HG03025 (cell line): ENCODE results near the gene MAZ.
A peak's percentile ranks its signal among the peaks of the same experiment; 100 is the strongest.
"Not testable (repeated sequence)": the region's sequence is repeated elsewhere in the genome, so short reads cannot be mapped to it uniquely, and the experiment has no call there.

Experiments used
- ATAC-seq: cut with Tn5 transposase; IDR thresholded peaks from one replicate; pipeline ENCODE4 v1.9.1; 2021; ENCODE audit warnings: mild to moderate bottlenecking, moderate library complexity; ENCODE audit not compliant: unreplicated experiment, low FRiP score

Gene MAZ

DNA sequence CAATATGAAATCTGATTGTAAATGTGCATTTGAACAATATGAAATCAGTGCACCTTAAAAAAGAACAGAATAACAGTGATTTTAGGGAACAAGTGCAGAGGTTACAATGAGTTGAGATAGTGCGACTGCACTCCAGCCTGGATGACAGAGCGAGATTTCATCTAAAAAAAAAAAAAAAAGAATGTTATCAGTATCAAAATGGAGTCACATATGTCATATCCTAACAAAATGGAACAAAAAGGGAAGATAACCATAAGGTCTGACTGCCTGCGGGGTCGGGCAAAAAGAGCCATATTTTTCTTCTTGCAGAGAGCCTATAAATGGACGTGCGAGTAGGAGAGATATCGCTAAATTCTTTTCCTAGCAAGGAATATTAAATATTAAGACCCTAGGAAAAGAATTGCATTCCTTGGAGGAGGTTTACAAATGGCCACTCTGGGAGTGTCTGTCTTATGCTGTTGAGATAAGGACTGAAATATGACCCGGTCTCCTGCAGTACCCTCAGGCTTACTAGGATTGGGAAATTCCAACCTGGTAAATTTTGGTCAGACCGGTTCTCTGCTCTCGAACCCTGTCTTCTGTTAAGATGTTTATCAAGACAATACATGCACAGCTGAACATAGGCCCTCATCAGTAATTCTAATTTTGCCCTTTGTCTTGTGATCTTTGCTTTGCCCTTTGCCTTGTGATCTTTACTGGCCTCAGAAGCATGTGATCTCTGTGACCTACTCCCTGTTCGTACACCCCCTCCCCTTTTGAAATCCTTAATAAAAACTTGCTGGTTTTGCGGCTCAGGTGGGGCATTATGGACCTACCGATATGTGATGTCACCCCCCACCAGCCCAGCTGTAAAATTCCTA, 23.0 kb upstream of the MAZ start:
- ATAC-seq = not testable (repeated sequence)

DNA sequence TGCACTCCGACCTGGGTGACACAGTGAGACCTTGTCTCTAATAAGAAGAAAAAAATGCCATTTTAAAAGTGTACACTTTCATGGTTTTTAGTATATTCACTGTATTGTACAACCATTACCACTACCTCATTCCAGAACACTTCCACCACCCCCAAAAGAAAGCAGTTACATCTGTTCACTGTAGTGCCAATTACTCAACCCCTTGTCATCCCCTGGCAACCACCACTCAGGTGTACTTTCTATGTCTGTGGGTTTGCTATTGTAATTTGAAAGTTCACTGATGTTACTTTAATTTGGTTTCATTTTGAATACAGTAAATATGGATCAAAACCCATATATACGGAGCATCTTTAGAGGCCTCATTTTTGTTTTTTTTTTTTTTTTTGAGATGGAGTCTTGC, 22.2 kb upstream of the MAZ start:
- no peak for ATAC-seq

DNA sequence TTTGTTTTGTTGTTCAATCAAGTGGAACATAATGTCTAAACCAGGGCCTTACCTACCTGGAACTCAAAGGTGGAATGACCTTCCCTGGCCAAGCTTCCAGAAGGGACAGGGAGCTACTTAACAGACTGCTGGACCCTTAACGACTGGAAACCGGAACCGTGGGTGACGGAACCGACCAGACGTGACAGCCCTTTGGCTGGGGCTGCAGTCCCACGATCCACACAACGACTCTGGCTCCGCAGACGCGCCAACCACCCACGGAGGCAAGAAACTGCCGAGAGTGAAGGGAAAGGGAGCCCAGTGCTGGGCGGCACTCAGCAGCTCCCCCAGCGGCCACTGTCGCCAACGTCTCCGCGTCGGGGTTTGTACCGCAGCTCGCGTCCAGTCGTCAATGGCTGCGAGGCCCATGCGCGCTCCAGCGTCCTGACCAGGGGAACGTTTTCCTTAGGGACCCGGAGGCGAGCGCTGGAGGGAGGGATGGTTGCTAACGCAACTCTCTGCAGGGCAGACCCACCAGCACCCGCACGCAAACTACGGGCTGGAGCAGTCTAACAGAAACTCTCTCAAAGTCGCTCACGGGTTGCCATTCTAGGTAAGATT, 21.3 kb upstream of the MAZ start:
- no peak for ATAC-seq

DNA sequence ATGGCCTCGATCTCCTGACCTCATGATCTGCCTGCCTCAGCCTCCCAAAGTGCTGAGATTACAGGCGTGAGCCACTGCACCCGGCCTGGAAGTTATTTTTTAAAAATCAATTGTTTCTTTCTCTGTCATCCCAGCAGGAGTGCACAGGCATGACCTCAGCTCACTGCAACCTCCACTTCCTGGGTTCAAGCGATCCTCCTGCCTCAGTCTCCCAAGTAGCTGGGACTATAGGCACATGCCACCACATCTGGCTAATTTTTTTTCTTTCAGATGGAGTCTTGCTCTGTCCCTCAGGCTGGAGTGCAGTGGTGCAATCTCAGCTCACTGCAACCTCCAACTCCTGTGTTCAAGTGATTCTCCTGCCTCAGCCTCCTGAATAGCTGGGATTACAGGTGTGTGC, 19.2 kb upstream of the MAZ start:
- not testable (repeated sequence) for ATAC-seq

DNA sequence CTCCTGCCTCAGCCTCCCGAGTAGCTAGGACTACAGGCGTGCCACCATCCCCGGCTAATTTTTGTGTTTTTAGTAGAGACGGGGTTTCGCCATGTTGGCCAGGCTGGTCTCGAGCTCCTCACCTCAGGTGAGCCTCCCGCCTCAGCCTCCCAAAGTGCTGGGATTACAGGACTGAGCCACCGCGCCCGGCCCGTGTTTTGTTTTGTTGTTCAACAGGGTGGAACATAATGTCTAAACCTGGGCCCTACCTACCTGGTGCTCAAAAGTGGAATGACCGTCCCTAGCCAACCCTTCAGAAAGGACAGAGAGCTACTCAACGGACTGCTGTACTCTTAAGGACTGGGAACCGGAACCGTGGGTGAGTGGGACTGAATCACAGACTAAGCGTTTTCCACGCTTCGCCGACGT, 16.6 kb upstream of the MAZ start:
- ATAC-seq = no peak

DNA sequence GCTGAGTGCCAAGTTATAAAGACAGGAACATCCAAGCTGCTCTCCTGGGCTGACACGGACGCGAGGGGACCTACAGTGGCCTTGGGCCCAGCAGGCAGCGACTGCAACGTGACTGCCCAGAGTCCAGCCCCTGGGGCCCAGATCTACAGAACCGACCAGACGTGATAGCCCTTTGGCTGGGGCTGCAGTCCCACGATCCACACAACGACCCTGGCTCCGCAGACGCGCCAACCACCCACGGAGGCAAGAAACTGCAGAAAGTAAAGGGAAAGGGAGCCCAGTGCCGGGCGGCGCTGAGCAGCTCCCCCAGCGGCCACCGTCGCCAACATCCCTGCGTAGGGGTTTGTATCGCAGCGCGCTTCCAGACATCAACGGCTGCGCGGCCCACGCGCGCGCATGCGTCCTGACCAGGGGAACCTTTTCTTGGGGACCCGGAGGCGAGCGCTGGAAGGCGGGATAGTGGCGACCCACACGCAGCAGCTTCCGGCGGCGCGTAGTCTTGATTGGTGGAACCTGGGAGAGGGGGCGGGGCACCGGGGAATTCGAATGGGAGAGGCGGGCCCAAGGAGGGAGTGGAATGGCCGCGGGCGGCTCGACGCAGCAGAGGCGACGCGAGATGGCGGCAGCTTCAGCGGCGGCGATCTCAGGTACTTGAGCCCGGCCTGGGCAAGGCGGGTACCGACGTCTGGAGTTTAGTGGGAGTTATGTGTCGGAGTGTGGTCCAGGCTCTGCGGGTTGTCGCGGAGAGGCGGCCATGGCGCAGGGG, 16.0 kb upstream of the MAZ start, which contains the start of gene KIF22:
KIF22 (plus strand) TSS at position 569 of the 766 bp plus-strand sequence; CDS start at position 578, 9 bp downstream.
- peak; percentile 96 for ATAC-seq

DNA sequence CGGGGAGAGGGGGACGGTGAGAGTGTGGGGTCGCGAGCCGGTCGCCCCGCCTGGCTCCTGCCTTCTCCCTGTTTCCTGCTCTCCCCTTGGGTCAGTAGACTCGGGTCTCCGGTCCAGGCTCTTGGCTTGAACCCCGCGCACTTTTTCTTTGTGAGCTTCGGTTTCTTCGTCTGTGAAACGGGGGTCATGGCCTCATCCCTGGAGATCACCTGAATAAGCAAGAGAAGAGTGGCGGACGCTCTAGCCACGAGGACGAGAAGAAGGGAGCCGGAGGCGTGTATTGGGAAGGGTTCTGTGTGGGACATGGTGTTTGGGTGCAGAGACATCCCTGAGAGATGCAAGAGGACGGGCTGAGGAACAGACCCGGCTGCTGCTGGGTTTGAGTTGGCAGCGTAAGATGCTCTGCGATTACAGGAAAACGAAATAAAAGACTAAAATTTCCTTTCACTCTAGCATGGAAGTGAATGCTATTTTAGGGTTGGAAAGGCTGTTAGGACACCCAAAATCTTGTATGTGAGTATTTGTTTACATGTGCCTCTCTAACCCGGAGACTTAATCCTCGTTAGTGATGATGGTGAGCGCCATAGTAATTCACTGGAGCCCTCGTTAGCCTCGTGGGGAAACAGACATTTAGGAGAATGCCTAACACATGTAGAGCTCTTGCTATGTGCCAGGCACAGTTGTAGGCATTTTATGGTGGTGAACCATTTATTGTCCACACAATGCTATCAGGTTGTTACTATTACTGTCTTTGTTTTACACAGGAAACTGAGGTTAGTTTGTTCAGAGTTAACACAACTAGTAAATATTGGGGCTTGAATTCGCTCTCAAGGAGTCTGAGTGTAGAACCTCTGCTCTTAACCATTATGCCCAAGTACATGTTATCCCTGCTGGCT, 15.1 kb upstream of the MAZ start:
- no peak for ATAC-seq

DNA sequence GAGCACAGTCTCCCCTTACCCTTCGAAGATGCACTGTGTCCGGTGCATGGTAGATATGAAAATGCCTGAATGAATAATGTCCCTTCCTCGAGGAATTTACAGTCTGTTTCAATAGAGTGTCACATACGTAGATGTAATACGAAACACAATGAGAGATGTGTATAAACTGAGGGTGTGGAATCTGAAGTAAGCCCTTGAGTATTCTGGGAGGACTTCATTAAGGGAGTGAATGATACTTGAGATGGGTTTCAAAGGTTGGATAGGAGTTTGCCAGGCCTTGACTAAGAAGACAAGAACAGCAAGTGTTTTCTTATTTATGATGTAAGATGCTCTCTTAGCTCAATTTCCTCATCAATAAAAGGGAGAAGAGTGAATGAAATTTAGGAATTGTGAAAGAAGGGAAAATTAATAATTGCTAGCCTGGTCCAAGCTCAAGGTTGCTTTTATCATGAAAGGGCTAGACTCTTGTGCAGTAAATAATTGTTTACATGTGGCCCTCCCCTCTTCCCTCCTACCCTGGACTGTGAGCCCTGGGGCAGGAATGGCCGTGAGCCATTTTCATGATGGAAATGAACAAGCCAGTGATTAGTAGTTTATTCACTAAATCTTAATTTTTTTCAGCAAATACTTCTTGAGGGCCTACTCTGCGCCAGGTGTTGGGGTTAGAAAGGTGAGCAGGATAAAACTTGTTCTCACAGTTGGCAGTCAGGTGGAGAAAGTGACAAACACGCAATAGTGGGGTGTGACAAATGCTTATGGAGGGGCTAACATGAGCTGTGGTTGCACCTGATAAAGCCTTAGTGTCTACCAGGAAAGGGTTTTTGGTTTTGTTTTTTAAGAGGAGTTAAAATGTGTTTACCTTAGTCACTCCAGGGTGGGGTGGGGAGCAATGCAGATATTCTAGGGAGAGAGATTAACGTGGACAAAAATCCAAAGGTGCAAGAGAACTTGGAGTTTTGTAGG, 14.2 kb upstream of the MAZ start:
- ATAC-seq = no peak

DNA sequence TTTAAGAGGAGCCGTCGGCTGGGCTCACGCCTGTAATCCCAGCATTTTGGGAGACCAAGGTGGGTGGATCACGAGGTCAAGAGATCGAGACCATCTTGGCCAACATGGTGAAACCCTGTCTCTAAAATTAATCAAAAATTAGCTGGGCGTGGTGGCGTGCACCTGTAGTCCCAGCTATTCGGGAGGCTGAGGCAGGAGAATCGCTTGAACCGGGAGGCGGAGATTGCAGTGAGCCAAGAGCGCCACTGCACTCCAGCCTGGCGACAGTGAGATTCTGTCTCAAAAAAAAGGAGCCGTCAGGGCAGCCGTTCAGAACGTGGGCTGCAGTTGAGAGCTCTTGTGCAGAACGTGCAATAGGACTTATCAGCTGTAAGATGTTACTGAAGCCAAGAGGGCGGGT, 13.2 kb upstream of the MAZ start:
- ATAC-seq = not testable (repeated sequence)

DNA sequence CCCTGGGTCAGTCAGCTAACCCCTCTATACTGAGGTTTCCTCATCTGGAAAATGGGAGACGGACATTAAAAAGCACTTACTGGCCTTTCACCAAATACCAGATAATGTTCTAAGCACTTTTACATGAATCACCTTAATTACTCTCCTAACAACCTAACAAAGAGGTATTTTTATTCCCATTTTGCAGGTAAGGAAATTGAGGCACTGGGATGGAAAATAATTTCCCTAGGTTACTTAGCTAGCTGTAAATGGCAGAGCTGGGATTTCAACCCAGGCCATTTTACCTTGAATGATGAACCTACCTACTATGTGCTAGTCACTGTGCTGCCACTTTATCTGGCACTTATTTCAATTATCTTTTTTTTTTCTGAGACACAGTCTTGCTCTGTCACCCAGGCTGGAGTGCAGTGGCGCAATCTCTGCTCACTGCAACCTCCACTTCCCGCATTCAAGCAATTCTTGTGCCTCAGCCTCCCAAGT, 12.1 kb upstream of the MAZ start:
- no peak for ATAC-seq

DNA sequence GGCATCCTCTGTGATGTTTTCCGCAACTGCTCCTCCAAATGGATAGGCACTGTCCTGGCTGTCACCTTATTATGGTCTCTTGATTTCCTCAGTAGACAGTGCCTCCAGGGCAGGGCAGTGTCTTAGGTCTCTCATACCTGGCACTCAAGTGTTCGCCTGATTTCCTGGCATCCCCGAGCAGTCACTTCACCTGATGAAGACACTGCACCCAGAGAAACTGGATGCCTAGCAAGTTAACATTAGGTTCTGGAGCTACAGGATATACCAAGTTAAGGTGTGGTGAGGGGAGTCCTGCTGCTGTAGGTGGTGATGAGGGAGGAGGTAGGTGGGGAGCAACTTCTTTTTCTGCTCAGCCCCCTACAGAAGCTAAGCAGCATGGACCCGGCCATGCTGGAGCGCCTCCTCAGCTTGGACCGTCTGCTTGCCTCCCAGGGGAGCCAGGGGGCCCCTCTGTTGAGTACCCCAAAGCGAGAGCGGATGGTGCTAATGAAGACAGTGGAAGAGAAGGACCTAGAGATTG, 3.9 kb upstream of the MAZ start:
- ATAC-seq = no peak

DNA sequence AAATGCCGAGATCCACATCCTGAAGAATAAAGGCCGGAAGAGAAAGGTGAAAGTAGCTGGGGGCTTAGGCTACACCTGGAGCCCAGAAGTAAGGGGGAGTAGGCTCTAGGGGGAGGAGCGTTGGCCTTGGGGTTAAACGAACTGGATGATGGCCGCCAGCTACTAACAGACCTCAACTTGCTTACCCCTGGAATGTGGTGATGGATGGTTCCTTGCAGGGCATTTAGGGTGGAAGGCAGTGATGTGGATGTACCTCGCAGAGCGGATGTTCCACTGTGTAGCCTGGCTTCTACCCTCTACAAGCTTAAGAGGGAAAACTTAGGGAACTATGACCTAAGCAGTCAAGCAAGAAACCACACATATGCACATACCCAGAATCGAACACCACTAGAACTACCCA, 2.3 kb upstream of the MAZ start:
- no peak for ATAC-seq

DNA sequence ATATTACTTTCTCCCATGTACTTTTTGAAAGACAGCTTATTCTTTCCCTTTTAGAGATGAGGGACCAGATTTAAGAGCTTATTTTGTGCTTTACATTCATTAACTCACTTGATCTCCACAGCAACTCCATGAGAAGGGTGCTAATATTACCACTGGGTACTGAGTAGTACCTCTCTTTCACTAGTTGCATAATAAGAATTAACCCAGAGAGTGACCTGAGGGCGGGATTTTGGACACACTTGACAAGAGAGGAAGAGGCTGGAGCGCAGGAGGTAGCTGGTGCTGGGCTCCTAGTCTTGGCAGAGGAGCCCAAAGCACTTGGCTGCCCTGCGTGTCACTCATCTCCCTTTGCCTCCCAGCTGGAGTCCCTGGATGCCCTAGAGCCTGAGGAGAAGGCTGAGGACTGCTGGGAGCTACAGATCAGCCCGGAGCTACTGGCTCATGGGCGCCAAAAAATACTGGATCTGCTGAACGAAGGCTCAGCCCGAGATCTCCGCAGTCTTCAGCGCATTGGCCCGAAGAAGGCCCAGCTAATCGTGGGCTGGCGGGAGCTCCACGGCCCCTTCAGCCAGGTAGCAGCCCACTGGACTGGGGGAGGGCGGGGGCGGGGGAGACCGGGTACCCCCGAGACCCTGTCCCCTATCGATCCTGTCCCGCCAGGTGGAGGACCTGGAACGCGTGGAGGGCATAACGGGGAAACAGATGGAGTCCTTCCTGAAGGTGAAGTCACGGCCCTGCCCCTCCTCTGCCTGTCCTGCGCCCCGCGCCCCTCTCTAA, 1.7 kb upstream of the MAZ start:
- ATAC-seq = no peak

DNA sequence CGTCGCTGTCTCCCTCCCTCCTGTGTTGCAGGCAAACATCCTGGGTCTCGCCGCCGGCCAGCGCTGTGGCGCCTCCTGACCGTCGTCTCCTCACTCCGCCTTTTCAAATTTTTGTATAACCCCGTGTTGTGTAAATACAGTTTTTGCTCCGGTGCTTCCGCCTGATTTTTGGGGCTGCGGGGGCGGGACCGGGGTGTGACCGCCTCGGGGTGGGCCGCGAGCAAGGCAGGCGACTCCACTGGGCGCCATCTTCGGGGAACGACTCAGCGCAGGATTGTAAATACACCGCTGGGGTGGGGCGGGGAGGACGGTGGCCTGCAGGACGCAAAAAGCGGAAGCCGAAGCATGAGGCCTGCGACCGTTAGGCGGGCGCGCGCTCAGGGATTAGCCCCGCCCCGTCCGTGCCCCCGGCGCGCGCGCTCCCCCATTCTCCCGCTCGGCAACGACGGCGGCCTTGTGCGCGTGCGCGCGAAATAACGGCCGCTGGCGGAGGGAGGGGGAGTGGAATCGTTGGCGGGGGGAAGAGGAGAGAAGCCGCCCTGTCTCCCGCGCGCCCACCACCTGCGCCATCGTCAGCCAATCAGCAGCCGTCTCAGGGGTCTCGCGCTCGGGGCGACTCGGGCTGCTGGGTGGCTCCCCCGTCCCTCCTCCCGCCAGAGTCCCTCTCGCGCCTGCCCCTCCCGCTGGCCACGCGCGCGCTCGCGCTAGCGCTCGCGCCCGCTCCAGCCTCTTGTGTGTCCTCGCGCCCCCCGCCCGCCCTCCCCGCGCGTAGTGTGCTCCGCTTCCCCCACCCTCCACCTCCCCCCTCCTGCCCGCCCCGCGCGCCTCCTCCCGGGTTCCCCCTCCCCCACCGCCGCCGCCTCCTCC, 864 bp upstream of the MAZ start:
- ATAC-seq = peak; percentile 47

DNA sequence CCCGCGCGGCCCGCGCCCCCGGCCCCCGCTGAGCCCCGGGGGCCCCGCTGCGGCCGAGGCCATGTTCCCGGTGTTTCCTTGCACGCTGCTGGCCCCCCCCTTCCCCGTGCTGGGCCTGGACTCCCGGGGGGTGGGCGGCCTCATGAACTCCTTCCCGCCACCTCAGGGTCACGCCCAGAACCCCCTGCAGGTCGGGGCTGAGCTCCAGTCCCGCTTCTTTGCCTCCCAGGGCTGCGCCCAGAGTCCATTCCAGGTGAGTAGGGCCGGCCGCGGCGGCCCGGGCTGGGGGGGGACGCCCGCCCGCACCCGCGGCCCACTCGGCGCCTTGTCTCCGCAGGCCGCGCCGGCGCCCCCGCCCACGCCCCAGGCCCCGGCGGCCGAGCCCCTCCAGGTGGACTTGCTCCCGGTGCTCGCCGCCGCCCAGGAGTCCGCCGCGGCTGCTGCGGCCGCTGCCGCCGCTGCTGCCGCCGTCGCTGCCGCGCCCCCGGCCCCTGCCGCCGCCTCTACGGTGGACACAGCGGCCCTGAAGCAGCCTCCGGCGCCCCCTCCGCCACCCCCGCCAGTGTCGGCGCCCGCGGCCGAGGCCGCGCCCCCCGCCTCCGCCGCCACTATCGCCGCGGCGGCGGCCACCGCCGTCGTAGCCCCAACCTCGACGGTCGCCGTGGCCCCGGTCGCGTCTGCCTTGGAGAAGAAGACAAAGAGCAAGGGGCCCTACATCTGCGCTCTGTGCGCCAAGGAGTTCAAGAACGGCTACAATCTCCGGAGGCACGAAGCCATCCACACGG, 504 bp downstream of the MAZ start:
- no peak for ATAC-seq
